NCI-H1694 treated with DMSO at 0.1 percent for 48 hours (cell line): ENCODE data around the gene PRSS1.
"Not testable (repeated sequence)": the region's sequence is repeated elsewhere in the genome, so short reads cannot be mapped to it uniquely, and the experiment has no call there.

Source experiments
- DNase-seq: peaks from one replicate; lab custom pipeline; 2025; lab: John Stamatoyannopoulos, UW

Gene PRSS1

DNA sequence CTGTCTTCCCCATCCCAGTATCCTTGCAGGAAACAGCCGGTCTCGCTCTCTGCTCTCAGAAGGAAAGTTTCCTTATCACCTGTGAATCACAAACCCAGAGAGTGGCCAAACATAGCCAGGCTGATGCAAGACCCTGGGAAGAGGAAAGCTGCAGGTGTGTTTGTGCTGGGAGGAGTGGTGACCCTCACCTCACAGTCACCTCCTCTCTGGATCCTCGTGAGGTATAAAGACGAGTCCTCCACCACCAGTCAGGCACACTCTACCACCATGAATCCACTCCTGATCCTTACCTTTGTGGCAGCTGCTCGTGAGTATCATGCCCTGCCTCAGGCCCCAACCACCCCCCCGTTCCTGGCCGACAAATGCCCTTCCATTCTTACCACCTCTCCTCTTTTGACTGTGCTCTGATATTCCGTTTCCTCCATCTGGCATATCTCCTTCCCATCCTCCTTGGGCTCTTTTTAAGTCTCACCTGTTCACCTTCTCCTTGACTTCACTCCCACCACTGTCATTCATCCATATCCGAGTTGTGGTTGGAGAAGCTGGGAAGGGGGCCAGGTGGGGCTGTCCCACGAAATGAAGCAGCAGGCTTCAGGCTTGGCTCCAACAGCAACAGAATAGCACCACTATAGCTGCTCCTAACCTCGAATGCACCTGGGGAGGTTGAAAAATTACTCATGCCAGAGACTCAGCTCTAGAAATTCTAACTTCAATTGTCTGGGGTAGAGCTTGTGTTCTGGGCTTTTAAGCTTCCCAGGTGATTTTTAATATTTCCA is at the start of gene PRSS1:
Gene PRSS1 (plus strand): TSS at position 255 of the 776 bp plus-strand sequence. CDS start 13 bp downstream, at position 268.
- DNase-seq = no peak

DNA sequence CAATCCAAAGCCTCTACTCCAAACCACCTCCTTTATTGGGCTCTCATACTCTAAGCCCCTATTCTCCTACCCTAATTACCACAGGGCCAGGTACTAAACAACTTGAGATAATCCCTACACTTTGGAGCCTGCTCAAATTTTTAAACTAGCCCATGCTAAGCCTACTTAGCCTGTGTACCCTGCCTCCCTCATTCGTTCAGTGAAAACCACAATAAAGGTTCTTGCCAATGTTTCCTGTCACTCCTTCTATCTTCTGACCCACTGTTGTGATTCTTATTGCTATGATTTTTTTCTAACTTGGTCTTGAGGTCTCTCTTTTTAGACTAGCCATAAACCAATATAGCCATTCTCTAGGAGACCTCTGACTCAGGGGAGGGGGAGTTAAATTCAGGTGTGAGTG is 48.3 kb upstream of the PRSS1 start:
- DNase-seq = not testable (repeated sequence)

DNA sequence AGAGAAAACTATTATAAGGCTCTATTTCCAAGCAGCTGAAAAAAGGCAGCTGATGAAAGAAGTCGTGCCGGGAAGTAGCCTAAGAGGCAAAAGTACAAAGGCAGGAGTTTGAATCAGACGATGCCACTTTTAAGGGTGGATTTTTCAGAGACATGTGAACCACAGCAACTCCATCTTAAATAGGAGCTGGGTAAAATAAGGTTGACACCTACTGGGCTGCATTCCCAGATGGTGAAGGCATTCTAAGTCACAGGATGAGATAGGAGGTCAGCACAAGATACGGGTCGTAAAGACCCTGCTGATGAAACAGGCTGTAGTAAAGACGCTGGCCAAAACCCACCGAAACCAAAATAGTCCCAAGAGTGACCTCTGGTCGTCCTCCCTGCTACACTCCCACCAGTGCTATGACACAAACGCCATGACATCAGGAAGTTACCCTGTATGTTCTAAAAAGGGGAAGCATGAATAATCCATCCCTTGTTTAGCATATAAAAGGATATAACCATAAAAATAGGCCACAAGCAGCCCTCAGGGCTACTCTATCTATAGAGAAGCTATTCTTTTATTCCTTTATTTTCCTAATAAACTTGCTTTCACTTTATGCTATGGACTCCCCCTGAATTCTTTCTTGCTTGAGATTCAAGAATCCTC is 45.5 kb upstream of the PRSS1 start:
- no peak for DNase-seq

DNA sequence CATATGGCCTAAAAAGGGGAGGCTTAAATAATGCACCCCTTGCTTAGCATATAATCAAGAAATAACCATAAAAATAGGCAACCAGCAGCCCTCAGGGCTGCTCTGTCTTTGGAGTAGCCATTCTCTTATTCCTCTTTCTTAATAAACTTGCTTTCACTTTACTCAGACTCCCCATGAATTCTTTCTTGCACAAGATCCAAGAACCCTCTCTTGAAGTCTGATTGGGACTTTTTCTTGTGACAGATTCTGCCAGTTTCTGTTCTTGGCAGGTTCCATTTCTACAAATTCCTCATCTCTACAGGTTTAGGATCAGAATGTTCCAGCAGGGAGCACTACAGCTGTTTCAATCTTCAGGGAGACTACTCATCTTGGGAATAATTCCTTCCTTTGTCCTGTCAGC is 40.5 kb upstream of the PRSS1 start:
- DNase-seq = not testable (repeated sequence)

DNA sequence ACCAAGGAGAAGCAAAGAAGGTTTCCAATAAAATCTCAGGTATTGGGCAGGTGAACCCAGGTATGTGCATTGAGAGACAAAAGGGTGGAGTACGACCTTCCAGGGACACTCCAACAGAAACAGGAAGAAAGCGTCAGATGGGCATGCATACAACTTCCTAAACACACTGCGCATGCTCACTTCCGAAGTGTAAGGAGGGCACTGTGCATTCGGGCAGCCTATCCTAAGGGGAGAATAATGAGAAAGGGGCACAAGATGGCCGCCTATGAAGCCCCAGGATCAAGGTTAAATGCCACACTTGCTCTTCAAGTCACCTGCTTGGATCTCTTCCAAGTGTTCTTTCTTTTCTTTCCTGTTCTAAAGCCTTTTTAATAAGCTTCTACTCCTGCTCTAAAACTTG is 39.4 kb upstream of the PRSS1 start:
- no peak for DNase-seq

DNA sequence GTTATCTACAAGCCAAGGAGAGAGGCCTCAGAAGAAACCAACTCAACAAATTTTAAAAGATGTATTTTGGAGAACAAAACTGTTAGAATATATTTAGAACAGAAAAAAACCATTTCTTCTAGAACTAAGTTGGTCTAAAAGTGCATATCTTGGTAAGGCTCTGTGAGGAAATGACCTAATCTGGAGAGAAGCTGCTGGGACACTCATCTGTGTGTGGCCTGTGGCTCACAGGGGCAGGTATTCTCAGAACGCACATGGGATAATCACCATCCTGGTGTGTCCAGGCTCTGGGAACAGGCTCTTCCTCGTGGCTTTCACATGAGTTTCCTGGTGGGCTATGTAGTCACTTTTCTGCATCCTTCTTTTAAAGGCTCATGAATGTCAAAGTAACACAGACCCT is 38.1 kb upstream of the PRSS1 start:
- DNase-seq = no peak

DNA sequence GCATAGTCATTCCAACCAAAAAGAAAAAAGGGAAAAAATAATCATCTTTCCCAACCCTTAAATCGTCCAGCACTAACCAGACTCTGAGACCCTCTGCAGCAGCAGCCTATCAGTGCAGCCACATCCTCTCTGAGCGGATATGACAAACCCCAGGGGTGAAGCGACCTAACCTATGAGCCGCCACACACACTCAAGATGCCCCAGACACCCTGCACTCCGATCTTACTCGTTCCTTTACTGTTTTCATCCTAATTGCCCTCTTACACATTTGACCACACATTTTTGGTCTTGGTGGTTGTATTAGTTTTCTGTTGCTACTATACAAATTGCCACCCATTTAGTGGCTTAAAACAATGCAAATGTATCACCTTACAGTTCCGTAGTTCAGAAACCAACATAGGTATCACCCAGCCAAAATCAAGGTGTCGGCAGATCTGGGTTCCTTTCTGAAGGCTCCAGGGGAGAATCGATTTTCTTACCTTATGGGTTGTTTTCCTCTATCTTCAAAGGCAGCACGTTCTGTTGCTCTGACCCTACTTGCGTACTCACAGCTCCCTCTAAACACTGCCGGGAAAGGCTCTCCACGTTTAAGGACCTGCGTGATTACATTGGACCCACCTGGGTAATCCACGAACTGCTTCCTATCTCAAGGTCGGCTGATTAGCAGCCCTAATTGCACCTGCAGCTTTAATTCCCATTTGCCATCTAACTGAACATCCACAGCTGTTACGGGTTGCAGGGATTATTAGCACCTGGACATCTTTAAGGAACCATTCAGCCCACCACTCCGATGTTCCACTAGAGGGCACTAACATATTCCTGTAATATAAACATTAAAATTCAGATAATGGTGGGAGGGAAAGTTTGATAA is 37.3 kb upstream of the PRSS1 start:
- no peak for DNase-seq

DNA sequence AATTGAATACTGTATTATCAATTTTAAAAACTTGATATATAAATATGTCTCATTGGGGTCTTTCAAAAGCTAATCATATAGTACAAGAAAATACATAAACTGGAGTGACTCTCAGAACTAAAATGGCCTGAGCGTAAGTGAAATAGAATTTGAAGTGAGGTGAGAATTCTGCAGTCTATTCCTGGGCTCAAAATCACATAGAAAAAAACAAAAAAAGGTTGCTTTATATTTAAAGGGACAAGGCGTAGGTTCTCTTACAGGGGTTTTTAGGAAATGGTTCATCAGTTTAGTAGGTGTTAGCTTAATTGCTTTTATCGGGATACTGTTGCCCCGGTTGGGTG is 36.7 kb upstream of the PRSS1 start:
- no peak for DNase-seq

DNA sequence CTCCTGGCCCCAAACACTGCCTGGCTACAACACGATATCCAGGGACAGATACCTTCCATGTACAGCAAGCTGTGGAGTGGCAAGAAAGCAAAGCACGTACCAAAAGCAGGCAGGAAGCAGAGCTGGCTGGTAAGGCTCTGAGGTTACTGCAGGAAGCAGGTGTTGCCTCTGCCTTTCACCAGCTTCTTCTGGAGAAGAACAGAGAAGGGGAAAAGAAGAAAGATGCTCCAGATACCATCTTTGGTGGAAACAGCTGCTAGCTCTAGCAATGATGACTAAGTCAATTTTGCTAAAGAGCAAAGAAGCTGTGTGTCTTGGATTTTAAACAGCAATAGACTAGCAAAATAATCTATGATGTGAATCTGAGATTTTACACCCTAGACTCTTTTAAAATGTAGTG is 34.9 kb upstream of the PRSS1 start:
- DNase-seq = no peak

DNA sequence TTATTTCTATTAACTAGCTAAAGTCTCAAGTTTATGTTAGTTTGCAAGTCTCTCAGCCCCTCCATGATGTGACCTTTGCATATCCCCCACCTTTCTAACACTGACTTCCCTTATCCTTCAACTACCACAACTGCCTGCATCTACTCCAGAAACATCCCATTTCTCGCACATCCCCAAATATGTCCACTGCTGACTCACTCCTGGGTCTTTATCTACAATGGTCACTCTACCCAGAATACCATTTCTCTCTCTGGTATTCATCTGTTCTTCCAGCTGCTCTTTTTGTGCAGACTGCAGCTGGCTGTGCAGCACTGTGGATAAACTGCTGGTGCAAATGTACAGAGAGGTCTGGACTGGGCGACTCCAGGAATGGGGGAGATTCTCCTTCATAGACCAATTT is 32.7 kb upstream of the PRSS1 start:
- no peak for DNase-seq

DNA sequence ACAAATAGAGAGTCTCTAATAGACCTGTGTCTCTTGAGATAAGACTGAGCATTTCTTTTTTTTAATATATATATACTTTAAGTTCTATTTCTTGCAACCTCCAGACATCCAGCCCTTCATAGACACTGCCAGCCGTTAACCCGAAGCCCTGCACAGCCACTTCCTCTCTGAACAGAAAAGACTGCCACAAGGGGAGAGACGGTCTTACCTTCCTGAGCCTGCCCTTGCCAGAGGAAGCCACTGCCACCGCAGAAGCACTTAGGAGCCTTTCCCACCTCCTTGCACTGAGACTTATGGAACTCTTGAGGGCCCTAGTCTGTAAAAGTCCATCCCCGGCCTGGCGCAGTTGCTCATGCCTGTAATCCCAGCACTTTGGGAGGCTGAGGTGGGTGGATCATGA is 31.8 kb upstream of the PRSS1 start:
- no peak for DNase-seq

DNA sequence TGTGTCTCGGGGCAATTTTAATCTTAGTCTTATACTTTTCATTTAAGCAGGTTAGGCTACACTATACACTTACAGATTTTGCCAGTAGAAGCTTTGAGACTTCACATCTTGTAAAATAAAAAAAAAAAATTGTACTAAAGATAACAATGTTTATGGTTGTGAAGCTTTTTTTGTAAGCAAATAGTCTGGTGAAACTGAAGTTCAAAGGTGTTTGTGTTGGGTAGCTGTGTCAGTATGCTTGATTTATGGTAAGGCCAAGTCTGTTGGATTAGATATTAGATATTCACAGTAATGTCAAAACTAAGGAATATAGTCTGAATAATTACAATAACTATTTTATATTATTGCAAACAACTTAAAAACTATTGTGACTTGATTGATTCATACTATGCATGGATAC is 31.0 kb upstream of the PRSS1 start:
- DNase-seq = no peak

DNA sequence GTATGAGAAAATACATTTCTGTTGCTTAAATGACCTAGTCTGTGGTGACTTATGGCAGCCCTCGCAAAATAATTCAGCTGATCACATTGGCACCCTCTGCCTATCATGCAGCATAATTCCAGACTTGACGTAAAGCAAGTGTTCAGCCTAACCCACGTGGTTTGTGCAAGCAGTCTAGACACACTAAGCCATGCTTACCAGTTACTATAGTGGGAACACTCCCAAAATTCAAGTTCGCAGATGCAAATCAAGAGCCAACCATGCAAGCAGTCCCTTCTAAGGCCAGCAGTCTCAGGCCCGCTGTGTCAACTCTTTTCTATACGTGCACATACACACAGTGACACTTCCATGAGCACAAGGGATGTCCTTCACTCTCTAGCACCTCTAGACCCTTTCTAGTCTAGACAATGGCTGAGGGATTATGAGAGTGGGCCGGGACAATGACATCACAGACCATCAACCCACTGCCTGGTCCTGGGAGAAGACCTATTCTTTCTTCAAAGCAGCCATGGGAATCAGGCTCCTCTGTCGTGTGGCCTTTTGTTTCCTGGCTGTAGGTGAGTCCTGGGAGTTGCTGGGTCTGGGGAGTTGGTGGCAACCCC is 29.0 kb upstream of the PRSS1 start:
- no peak for DNase-seq

DNA sequence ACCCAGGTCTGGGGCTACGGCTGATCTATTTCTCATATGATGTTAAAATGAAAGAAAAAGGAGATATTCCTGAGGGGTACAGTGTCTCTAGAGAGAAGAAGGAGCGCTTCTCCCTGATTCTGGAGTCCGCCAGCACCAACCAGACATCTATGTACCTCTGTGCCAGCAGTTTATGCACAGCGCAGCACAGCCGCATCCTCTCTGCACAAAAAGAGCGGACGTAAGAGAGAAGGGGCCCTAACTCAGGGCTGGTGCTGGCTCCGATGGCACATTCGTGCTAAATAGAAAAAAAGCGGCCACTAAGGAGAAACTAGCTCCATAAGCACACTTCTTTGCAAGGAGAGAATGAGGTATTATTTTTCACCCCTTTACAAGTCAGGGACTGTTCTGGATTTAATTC is 28.3 kb upstream of the PRSS1 start:
- no peak for DNase-seq

DNA sequence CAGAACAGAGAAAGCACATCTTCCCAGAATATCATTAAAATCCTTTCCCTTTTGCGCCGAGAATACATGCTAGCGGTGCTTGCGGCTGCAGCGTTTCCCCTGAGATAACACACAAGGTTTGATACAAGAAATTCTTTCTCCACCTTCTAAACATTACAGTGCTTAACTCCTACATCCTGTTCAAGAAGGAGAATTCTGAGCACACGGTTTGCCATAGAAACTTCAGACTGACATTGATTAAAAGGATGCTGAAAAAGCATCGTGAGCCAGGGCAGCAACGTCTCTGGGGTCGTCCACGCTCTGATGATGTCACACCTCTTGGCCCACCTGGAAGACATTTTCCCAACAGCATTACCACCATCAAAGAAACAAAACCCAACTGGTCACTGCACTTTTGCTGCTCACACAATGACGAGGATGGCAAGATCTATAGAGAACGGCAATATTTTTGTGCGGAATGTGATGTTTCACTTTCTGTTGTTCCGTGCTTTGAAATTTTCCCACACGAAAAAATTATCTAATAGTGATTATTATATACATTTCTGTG is 27.0 kb upstream of the PRSS1 start:
- DNase-seq = no peak

DNA sequence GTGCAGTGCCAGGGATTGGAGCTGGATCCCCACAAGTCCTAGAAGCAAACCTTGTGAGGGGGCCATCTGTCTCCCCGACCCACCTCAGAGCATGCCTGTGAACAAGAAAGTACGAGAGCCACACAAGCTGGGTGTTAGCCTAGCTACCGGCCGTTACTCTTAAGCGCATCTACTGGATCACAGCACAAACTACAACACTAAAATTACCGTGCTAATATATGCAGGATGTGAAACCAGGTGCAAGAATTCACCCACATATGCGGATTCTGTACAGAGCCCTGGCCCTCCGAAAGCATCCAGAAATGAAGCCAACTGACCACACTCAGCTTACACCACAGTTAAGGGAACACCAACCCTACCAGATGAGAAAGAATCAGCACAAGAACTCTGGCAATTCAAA is 16.0 kb upstream of the PRSS1 start:
- no peak for DNase-seq

DNA sequence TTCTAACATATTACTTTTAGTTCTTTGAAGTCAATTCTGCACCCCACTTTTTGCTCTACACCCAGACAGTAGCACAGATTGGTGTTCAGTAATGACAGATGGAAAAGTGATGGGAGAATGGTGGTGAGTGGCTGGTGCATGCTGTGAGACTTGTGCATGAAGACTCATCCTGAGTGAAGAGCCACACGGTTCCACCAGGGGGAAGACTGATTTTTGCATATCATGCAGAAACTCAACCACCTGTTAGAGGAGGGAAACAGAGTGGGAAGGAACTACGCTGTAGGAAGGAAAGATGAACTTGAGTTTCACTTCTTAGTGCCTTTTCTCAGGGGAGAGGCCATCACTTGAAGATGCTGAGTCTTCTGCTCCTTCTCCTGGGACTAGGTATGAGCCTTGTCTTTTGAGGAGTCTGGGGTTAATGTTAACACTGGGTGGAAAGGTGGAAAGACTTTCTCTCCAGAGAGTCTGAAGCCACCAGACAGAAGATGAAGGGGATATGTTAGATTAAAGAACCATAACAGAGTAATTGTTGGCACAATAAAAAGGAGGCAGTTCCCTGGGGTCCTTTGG is 9.3 kb upstream of the PRSS1 start:
- DNase-seq = no peak

DNA sequence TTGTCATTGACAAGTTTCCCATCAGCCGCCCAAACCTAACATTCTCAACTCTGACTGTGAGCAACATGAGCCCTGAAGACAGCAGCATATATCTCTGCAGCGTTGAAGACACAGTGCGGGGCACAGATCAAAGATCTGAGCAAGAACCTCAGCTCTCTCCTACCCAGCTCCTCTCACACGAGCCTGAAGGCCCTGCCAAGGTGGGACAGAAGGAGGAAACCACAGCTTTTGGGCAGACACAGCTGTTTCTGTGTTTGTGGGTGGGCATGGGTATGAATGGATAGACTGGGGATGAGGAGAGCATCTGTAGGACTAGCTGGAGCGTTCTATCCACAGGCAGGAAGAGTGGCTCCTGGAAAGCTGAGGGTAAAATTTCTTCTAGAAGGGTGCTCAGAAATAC is 8.5 kb upstream of the PRSS1 start:
- DNase-seq = no peak

DNA sequence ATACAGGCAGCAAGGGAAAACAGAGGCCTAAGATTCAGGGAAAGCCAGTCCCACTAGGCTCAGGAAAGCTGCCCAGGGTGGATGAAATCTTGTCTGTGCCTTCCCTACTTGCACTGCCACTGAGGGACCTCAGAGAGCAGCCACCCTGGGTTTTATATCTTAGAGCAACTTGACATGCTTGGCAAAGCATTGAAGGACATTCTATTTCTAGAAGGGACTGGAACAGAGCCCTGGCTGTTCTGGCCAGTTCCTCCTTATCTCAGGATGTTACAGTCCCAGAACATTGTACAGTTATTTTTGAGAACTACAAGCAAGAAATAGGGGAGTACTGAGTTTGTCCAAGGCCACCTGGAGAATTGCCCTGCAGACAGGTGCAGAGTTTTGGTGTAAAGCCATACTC is 7.3 kb upstream of the PRSS1 start:
- DNase-seq = not testable (repeated sequence)

DNA sequence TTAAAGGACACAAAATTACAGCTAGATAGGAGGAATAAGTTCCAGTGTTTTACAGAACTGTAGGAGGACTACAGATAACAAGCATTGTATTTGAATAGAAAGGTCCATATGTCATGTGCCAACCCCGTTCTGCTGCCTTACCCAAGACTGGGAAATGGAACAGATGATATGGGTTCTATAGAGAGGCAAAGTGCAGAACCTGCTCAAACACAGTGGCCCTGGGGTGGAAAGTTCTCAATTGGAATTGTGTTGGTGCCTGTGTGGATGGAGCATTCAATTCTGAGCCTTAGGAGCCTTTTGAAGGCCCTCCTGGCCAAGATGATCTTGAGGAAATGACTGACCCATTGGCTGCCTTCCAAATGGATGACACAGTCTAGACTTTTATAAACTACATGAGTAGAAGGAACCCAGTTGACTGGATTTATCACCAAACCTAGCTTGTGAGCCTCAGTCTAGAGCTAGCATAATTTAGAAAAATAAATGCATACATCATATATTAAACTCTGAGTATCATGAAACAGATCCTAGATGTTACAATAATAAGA is 4.1 kb upstream of the PRSS1 start:
- DNase-seq = no peak

DNA sequence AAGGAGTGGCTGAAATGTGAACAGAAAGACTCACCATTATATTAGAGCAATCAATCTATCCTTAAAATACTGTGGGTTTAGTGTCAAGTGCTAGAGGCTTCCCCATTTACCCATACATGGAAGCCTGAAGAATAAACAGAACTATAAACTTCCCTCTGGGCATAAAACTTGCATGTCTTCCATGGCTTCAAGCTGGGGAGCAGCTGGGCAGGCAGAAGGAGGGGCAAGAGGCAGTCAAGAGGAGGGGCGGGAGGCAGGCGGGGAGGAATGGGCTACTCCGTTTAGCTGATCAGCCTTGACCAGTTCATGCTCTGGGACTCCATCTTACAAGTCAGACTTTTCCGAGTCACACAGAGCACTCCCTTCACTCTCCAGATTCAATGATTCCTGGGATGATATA is 3.5 kb upstream of the PRSS1 start:
- DNase-seq = no peak

DNA sequence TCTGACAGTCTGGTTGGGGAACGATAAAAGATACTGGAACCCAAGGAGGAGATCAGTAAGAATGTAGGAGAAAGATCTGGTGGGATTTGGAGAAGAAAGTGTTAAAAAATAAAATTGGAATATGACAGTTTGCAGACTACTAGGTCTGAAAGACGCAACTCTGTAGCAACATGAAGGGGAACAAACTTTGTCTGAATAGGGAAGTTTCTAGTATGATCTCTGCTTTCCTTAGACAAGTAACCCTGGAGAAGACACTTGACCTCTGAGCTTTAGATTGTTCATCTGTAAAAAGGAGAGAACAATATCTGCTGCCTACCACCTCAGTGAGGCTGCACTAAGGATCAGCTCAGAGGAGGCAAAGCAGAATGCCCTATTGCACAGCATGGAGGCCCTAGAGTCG is 3.0 kb upstream of the PRSS1 start:
- no peak for DNase-seq
